Adrenal gland (tissue), 12 donors: ENCODE results near the gene KCNIP3. TPM values are rescaled to one million over a fixed set of nuclear protein-coding genes. Genes with fewer than 3 reads are reported as not detected.

Experiments
- DNase-seq, 7 donors: peaks; one replicate each; pipeline ENCODE4 v3.0.0-alpha.2; 2019 to 2020
- H3K27ac ChIP-seq, 5 donors: fragments of 200-600 bp; sonication (generic) in 4 of 5; 1 replicate in 3 of 5; 2 replicates in 2 of 5; pipeline versions ENCODE4 v1.5.1 to v1.8.0; 2016 to 2020; ENCODE audit warnings: mild to moderate bottlenecking in 1 of 5
- H3K27me3 ChIP-seq: fragments of 200-600 bp; 2 replicates; pipeline ENCODE4 v1.8.0; 2021
- H3K36me3 ChIP-seq, 2 donors: fragments of 200-600 bp; replicated peaks in 1 of 2; 1 replicate in 1 of 2; 2 replicates in 1 of 2; pipeline versions ENCODE4 v1.5.1 to v1.8.0; 2018 to 2022
- H3K4me1 ChIP-seq, 2 donors: fragments of 200-600 bp; replicated peaks in 1 of 2; 1 replicate in 1 of 2; 2 replicates in 1 of 2; pipeline versions ENCODE4 v1.5.1 to v1.8.0; 2018 to 2021
- H3K4me3 ChIP-seq, 4 donors: fragments of 200-600 bp; sonication (generic) in 3 of 4; one replicate each; pipeline ENCODE4 v1.5.1; 2016 to 2018
- H3K9me3 ChIP-seq, 3 donors: fragments of 200-600 bp; sonication (generic) in 1 of 3; replicated peaks in 1 of 3; 1 replicate in 2 of 3; 2 replicates in 1 of 3; pipeline versions ENCODE4 v1.5.1 to v1.8.0; 2016 to 2021
- POLR2A ChIP-seq, 2 donors: fragments of 450-650 bp; IDR thresholded peaks; one replicate each; pipeline ENCODE4 v1.6.1; 2017; ENCODE audit warnings: antibody characterized with exemption in 2 of 2, mild to moderate bottlenecking in 2 of 2, moderate library complexity in 1 of 2
- WGBS, 4 donors: extraction: QIAGEN DNeasy Blood & Tissue Kit in 2 of 4; methylation state at CpG; one replicate each; pipeline versions ENCODE4 v1.1.5 to v1.1.7; 2013 to 2017; 5-methylcytosine and 5-hydroxymethylcytosine counted together
- intact Hi-C, 2 donors: fragments of 100-400 bp; cut with DNase I; formaldehyde crosslinking; loops; one replicate each; pipeline versions ENCODE4 v1.14.1 to v1.15.0; 2022 to 2023
- polyA plus RNA-seq, 3 donors: library from polyadenylated mRNA; stranded (reverse); fragments of 200-250 nt in 2 of 3; fragments of 350-450 nt in 1 of 3; fragmentation: Illumina TruSeq in 1 of 3; extraction: RNeasy Lipid Tissue Mini Kit (QIAGEN cat#74804) in 1 of 3; gene quantifications; one replicate each; pipeline ENCODE4 v1.2.3, GENCODE V29; 2013 to 2014
- total RNA-seq, 9 donors: library from RNA; depleted of rRNA in 4 of 9; stranded (reverse); fragments of >200 nt in 4 of 9; fragments of 120-200 nt in 1 of 9; fragmentation: NEBNext Ultra II Directional in 1 of 9; extraction: Animal tissue kit (Norgen Biotek cat#: 25700) in 1 of 9; gene quantifications; one replicate each; pipeline versions ENCODE4 v1.1.0 to v1.2.4, GENCODE V29; 2013 to 2023
- TF ChIP-seq, protein P1 (sequence below), 6 experiments: fragments of 450-650 bp in 4 of 6; fragments of 200-600 bp in 2 of 6; sonication (generic) in 1 of 6; IDR thresholded peaks; 1 replicate in 5 of 6; 2 replicates in 1 of 6; pipeline versions ENCODE4 v1.5.1 to v1.8.0; 2016 to 2021; ENCODE audit warnings: antibody characterized with exemption in 6 of 6, mild to moderate bottlenecking in 2 of 6, moderate library complexity in 1 of 6
- donor health status: healthy with polysubstance abuse.
- donor health status: Bipolar disorder and iron deficiency.
- donor health status: DM: yes; HTN: yes; CAD: no.
- donor health status: DM: no; HTN: no; CAD: no.
- donor health status: DM: no; HTN: no; CAD: no.
- donor health status: DM: yes; HTN: yes; CAD: no.

The KCNIP3 gene
- total and polyA plus RNA-seq, 12 donors, result 0.54 to 6.3 (median 1.7) TPM

DNA sequence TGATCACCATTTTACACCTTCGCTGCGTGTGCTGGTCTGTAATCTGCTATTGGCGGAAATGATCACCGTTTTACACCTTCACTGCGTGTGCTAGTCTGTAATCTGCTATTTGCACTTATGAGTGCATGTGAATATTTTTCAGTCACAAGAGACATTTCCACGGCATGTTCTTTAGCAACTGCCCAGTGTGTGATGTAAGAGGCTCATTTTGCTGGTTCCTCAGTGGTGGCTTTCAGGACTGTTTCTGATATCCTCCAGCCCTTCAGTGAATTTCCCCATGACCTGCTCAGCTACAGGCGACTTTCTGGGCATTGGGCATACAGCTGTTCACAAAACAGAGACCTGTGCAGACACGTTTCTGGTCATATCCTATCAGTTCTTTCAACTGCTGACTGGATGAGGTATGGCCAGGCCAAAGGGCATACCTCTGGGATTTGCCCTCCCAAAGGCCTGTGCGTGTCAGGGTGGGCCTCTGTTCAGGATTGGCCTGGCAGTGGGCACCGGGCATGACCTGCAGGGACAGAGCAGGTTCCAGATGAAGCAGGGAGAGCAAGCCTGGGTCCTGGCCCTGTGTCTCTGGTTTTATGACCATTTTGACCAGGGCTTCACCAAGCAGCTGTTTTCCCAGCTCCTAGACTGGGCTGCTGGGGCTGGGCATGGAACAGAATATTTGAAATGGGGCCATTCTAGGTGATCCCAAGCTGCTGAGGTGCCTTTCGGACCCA, 23.4 kb upstream of the KCNIP3 start:
- intact Hi-C loops, result no loop called here
- Histone ChIP-seq H3K36me3 (no peaks in the 10 kb centered on the region), H3K27ac (no peak overlapping the region), H3K27me3 (no peaks in the 10 kb centered on the region), H3K4me3 (no peak overlapping the region), H3K4me1 (no peaks in the 10 kb centered on the region), H3K9me3 (no peaks in the 10 kb centered on the region)
- WGBS, 4 donors, result 80 to 87% (median 84%) methylated on average over 9 to 11 of the region's 11 CpGs
- TF ChIP-seq, protein P1, sequence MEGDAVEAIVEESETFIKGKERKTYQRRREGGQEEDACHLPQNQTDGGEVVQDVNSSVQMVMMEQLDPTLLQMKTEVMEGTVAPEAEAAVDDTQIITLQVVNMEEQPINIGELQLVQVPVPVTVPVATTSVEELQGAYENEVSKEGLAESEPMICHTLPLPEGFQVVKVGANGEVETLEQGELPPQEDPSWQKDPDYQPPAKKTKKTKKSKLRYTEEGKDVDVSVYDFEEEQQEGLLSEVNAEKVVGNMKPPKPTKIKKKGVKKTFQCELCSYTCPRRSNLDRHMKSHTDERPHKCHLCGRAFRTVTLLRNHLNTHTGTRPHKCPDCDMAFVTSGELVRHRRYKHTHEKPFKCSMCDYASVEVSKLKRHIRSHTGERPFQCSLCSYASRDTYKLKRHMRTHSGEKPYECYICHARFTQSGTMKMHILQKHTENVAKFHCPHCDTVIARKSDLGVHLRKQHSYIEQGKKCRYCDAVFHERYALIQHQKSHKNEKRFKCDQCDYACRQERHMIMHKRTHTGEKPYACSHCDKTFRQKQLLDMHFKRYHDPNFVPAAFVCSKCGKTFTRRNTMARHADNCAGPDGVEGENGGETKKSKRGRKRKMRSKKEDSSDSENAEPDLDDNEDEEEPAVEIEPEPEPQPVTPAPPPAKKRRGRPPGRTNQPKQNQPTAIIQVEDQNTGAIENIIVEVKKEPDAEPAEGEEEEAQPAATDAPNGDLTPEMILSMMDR (IDR thresholded peaks at IDR 0.05), result no peak
- no peak for TF ChIP-seq POLR2A (IDR thresholded peaks at IDR 0.05)
- DNase-seq, result peak in 2 of 7 donors; percentile 1 to 4

DNA sequence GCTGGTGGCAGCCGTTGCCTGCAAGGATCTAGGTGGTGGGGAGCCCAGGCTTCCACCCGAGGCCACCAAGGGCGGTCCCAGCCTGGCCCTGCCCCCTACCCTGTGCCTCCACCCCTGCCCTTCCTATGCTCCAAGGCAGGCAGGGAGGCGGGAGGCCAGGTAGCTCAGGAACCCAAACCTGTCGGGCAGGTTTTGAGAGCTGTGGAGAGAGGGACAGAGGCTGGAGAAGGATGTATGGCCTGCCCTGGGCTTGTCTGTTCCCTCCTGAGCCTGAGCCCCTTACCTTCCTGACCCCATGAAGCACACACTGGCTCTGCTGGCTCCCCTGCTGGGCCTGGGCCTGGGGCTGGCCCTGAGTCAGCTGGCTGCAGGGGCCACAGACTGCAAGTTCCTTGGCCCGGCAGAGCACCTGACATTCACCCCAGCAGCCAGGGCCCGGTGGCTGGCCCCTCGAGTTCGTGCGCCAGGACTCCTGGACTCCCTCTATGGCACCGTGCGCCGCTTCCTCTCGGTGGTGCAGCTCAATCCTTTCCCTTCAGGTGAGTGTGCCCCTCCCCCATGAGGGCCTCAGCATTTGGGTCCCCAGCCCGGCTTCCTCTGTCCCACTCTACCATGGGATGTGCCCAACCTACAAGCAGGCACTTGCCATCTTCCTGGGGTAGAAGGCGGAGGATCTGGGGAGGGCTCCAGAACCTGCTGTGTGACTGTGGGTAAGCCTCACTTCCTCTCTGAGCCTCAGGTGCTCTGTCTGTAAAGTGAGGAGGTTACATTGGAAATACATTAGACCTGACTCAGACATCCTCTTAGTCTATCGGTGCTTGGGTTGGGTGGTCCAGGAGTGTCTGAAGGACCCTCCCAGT, 22.6 kb upstream of the KCNIP3 start, which contains the start of gene PROM2:
TSS of gene PROM2 (plus strand) at position 159 of the 860 bp plus-strand sequence. CDS start at position 296, 137 bp downstream.
- H3K4me3 ChIP-seq, result no peak within 1 kb of the TSS
- no peaks in the 10 kb centered on the region for H3K27me3 ChIP-seq
- no peaks in the 10 kb centered on the region for H3K9me3 ChIP-seq
- TF ChIP-seq POLR2A (IDR thresholded peaks at IDR 0.05), result no peak
- TF ChIP-seq, protein P1 (IDR thresholded peaks at IDR 0.05), result no peak
- 78 to 87% (median 81%) methylated on average over 9 to 17 of the region's 17 CpGs for WGBS, 4 donors
- no peaks in the 10 kb centered on the region for H3K36me3 ChIP-seq
- DNase-seq, result peak in 2 of 7 donors; percentile 3 to 6
- no peaks in the 10 kb centered on the region for H3K4me1 ChIP-seq
- H3K27ac ChIP-seq, result no peak within 1 kb of the TSS
- intact Hi-C loops, result no loop called here

DNA sequence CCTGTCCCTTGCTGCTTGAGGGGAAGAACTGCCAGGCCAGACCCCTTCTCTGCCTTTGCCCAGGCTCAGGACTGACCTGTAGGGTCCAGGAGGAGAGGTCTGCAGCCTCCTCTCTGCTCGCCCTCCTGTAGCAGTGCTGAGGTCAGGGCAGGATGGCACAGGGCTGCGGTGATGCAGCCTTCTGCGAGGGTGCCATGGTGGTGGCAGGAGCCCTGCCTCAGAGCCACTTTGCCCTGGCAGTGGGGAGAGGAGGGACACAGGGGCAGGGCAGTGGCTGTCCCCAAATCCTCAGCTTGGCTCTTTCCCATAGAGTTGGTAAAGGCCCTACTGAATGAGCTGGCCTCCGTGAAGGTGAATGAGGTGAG, 22.0 kb upstream of the KCNIP3 start:
- DNase-seq, result peak in 1 of 7 donors; percentile 5
- Histone ChIP-seq H3K4me1 (no peaks in the 10 kb centered on the region), H3K36me3 (no peaks in the 10 kb centered on the region), H3K9me3 (no peaks in the 10 kb centered on the region), H3K4me3 (no peak overlapping the region), H3K27me3 (no peaks in the 10 kb centered on the region), H3K27ac (no peak overlapping the region)
- TF ChIP-seq, protein P1 (IDR thresholded peaks at IDR 0.05), result no peak
- no peak for TF ChIP-seq POLR2A (IDR thresholded peaks at IDR 0.05)
- intact Hi-C loops, result no loop called here
- 90 to 100% (median 95%) methylated on average over 1 to 4 of the region's 4 CpGs for WGBS, 4 donors

DNA sequence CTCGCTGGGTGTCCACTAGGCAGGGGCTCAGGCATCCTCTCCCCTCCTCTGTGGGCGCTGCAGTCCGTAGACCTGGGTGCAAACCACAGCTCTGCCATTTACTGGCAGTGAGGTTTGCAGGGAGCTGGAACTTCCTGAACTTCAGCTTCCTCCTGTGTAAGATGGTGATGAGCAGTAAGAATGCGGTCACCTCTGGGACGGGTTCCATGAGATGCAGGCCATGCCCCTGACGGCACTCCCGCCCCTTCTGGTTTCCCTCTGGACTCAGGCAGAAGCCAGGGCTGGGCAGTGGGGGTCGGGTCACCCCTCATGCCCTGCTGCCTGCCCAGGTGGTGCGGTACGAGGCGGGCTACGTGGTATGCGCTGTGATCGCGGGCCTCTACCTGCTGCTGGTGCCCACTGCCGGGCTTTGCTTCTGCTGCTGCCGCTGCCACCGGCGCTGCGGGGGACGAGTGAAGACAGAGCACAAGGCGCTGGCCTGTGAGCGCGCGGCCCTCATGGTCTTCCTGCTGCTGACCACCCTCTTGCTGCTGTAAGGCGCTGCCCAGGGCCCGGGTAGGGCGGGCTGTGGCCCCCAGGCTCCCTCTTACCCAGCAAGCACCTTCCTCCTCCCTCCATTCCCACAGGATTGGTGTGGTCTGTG, 21.4 kb upstream of the KCNIP3 start:
- Histone ChIP-seq H3K27ac (no peak overlapping the region), H3K4me1 (no peaks in the 10 kb centered on the region), H3K27me3 (no peaks in the 10 kb centered on the region), H3K9me3 (no peaks in the 10 kb centered on the region), H3K36me3 (no peaks in the 10 kb centered on the region), H3K4me3 (no peak overlapping the region)
- DNase-seq, result peak in 1 of 7 donors; percentile 5
- TF ChIP-seq POLR2A (IDR thresholded peaks at IDR 0.05), result no peak
- TF ChIP-seq, protein P1 (IDR thresholded peaks at IDR 0.05), result no peak
- 88 to 90% (median 89%) methylated on average over 14 to 28 of the region's 28 CpGs for WGBS, 4 donors
- intact Hi-C loops, result no loop called here
